WTC11 (cell line): ENCODE measurements around the gene NDUFV1. TPM values are rescaled to one million over a fixed set of nuclear protein-coding genes. Genes with fewer than 3 reads are reported as not detected.
A peak's percentile ranks its signal among the peaks of the same experiment; 100 is the strongest.

Experiments used
- ATAC-seq: fragments of 200-7000 bp; cut with Tn5 transposase; 2 replicates; pipeline ENCODE4 v1.10.0; 2021; ENCODE audit warnings: mild to moderate bottlenecking, moderate library complexity
- CTCF ChIA-PET: fragments of 300-600 bp; sonication (Branson Sonifier 250); formaldehyde crosslinking; loops from one replicate; lab custom pipeline; 2021; ENCODE audit warnings: antibody characterized with exemption; lab: Charles Lee
- POLR2A ChIA-PET: fragments of 350-600 bp; sonication (Branson Sonifier 250); formaldehyde crosslinking; loops from one replicate; lab custom pipeline; 2021; ENCODE audit warnings: antibody characterized with exemption; lab: Charles Lee
- DNase-seq: peaks from one replicate; pipeline ENCODE4 v3.0.0; 2021; ENCODE audit warnings: low spot score
- H3K27ac Mint-ChIP-seq: 2 replicates; pipeline ENCODE4 v1.8.0; 2021; ENCODE audit warnings: mixed read lengths
- H3K27me3 Mint-ChIP-seq: 2 replicates; pipeline ENCODE4 v1.8.0; 2021; ENCODE audit warnings: low read depth, mild to moderate bottlenecking, moderate library complexity, mixed read lengths
- H3K36me3 Mint-ChIP-seq: 2 replicates; pipeline ENCODE4 v1.8.0; 2021; ENCODE audit warnings: mixed read lengths
- H3K4me1 Mint-ChIP-seq: 2 replicates; pipeline ENCODE4 v1.8.0; 2022; ENCODE audit warnings: mixed read lengths
- H3K4me3 Mint-ChIP-seq: 2 replicates; pipeline ENCODE4 v1.8.0; 2021; ENCODE audit warnings: mild to moderate bottlenecking, moderate library complexity, mixed read lengths
- H3K9me3 Mint-ChIP-seq: 2 replicates; pipeline ENCODE4 v1.8.0; 2021; ENCODE audit warnings: mixed read lengths
- FOXP1 ChIP-seq: sonication (generic); formaldehyde crosslinking; IDR thresholded peaks from 2 replicates; pipeline ENCODE4 v1.8.0; 2022; ENCODE audit warnings: missing genetic modification reagents, mild to moderate bottlenecking, moderate library complexity, borderline replicate concordance
- MXD4 ChIP-seq: fragments of 250-450 bp; sonication (Bioruptor Pico); IDR thresholded peaks from 2 replicates; pipeline ENCODE4 v1.8.0; 2021; ENCODE audit warnings: mild to moderate bottlenecking, moderate library complexity, borderline replicate concordance
- OVOL2 ChIP-seq: fragments of 250-450 bp; sonication (Bioruptor Pico); IDR thresholded peaks from 2 replicates; pipeline ENCODE4 v1.9.0; 2021; ENCODE audit warnings: mild to moderate bottlenecking, borderline replicate concordance
- SMAD3 ChIP-seq: sonication (generic); formaldehyde crosslinking; IDR thresholded peaks from 2 replicates; pipeline ENCODE4 v1.8.0; 2022; ENCODE audit warnings: missing genetic modification reagents, mild to moderate bottlenecking, borderline replicate concordance
- ZNF423 ChIP-seq: fragments of 250-450 bp; sonication (Bioruptor Pico); IDR thresholded peaks from 2 replicates; pipeline ENCODE4 v2.1.2; 2022; ENCODE audit warnings: mild to moderate bottlenecking, moderate library complexity
- total RNA-seq: library from RNA; stranded (reverse); gene quantifications from 3 replicates; pipeline ENCODE4 v1.2.3, GENCODE V29; 2021
- TF ChIP-seq, protein P1 (sequence below): sonication (generic); formaldehyde crosslinking; IDR thresholded peaks from 2 replicates; pipeline ENCODE4 v1.8.1; 2023; ENCODE audit warnings: mild to moderate bottlenecking, missing genetic modification reagents, moderate library complexity
- TF ChIP-seq, protein P2 (sequence below): sonication (generic); formaldehyde crosslinking; IDR thresholded peaks from 2 replicates; pipeline ENCODE4 v1.8.0; 2022; ENCODE audit warnings: mild to moderate bottlenecking, missing genetic modification reagents
- TF ChIP-seq, protein P3 (sequence below): fragments of 250-450 bp; sonication (Bioruptor Pico); IDR thresholded peaks from 2 replicates; pipeline ENCODE4 v2.1.2; 2022; ENCODE audit warnings: mild to moderate bottlenecking, moderate library complexity
- TF ChIP-seq, protein P4 (sequence below): sonication (generic); formaldehyde crosslinking; conservative IDR thresholded peaks from 2 replicates; pipeline ENCODE4 v1.8.1; 2022; ENCODE audit warnings: mild to moderate bottlenecking, missing genetic modification reagents
- TF ChIP-seq, protein P5 (sequence below): sonication (generic); formaldehyde crosslinking; IDR thresholded peaks from 2 replicates; pipeline ENCODE4 v1.8.1; 2023; ENCODE audit warnings: mild to moderate bottlenecking, missing genetic modification reagents
- TF ChIP-seq, protein P6 (sequence below): sonication (generic); formaldehyde crosslinking; conservative IDR thresholded peaks from 2 replicates; pipeline ENCODE4 v1.8.1; 2023; ENCODE audit warnings: mild to moderate bottlenecking, low read depth, missing genetic modification reagents, moderate library complexity

Gene NDUFV1
- total RNA-seq, 1 experiment from 2014 or later, result 231 TPM

DNA sequence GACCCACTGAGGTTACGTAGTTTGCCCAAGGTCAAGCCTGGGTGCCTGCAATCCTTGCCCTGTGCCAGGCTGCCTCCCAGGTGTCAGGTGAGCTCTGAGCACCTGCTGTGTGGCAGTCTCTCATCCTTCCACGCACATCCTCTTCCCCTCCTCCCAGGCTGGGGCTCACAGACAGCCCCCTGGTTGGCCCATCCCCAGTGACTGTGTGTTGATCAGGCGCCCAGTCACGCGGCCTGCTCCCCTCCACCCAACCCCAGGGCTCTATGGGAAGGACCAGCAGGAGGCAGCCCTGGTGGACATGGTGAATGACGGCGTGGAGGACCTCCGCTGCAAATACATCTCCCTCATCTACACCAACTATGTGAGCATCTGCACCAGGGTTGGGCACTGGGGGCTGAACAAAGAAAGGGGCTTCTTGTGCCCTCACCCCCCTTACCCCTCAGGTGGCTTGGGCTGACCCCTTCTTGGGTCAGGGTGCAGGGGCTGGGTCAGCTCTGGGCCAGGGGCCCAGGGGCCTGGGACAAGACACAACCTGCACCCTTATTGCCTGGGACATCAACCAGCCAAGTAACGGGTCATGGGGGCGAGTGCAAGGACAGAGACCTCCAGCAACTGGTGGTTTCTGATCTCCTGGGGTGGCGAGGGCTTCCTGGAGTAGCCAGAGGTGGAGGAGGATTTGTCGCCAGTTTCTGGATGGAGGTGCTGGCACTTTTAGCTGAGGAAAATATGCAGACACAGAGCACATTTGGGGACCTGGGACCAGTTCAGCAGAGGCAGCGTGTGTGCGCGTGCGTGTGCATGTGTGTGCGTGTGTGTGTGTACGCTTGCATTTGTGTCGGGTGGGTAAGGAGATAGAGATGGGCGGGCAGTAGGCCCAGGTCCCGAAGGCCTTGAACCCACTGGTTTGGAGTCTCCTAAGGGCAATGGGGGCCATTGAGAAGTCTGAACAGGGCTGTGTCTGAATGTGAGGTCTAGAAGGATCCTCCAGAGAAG, 21.6 kb upstream of the NDUFV1 start:
- Mint-ChIP-seq H3K36me3 (peaks cover 36% of the 10 kb centered on the region), H3K9me3 (no peaks in the 10 kb centered on the region), H3K4me3 (peak overlapping the region; percentile 78), H3K4me1 (peaks cover 43% of the 10 kb centered on the region)
- ChIA-PET CTCF (interaction anchor here (1.0 to 3.5 kb wide), 4 partner anchors 8 to 29 kb away, joined by 4 to 47 read pairs (median 13); no protein-coding TSS in a partner anchor), POLR2A (no interaction called here)
- ATAC-seq (no peak), DNase-seq (no peak)
- TF ChIP-seq SMAD3 (0 out of 2 replicates have a peak, but pooled peaks have one; percentile 37), FOXP1 (CRISPR knock-in tag) (no peak), MXD4 (CRISPR knock-in tag) (no peak)
- TF ChIP-seq, protein P1, sequence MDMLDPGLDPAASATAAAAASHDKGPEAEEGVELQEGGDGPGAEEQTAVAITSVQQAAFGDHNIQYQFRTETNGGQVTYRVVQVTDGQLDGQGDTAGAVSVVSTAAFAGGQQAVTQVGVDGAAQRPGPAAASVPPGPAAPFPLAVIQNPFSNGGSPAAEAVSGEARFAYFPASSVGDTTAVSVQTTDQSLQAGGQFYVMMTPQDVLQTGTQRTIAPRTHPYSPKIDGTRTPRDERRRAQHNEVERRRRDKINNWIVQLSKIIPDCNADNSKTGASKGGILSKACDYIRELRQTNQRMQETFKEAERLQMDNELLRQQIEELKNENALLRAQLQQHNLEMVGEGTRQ (CRISPR knock-in tag), result 0 out of 2 replicates have a peak, but pooled peaks have one; percentile 25
- TF ChIP-seq, protein P2, sequence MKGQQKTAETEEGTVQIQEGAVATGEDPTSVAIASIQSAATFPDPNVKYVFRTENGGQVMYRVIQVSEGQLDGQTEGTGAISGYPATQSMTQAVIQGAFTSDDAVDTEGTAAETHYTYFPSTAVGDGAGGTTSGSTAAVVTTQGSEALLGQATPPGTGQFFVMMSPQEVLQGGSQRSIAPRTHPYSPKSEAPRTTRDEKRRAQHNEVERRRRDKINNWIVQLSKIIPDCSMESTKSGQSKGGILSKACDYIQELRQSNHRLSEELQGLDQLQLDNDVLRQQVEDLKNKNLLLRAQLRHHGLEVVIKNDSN, result no peak
- TF ChIP-seq, all 79 proteins: peak for 2
- Mint-ChIP-seq H3K27ac (peak overlapping the region; percentile 87), H3K27me3 (no peaks in the 10 kb centered on the region)

DNA sequence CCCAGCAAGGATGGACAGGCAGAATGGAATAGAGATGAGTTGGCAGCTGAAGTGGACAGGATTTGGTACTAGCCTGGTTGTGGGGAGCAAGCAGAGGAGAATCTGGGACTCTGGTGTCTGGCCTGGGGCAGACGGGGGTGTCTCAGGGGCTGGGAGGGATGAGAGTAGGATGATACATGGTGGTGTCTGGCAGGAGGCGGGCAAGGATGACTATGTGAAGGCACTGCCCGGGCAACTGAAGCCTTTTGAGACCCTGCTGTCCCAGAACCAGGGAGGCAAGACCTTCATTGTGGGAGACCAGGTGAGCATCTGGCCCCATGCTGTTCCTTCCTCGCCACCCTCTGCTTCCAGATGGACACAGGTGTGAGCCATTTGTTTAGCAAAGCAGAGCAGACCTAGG, 20.8 kb upstream of the NDUFV1 start:
- Mint-ChIP-seq H3K4me1 (peaks cover 36% of the 10 kb centered on the region), H3K27ac (peak overlapping the region; percentile 87), H3K4me3 (peak overlapping the region; percentile 78), H3K36me3 (peaks cover 36% of the 10 kb centered on the region)
- no peak for TF ChIP-seq OVOL2 (CRISPR knock-in tag)
- TF ChIP-seq, protein P3, sequence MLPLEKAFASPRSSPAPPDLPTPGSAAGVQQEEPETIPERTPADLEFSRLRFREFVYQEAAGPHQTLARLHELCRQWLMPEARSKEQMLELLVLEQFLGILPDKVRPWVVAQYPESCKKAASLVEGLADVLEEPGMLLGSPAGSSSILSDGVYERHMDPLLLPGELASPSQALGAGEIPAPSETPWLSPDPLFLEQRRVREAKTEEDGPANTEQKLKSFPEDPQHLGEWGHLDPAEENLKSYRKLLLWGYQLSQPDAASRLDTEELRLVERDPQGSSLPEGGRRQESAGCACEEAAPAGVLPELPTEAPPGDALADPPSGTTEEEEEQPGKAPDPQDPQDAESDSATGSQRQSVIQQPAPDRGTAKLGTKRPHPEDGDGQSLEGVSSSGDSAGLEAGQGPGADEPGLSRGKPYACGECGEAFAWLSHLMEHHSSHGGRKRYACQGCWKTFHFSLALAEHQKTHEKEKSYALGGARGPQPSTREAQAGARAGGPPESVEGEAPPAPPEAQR, result no peak
- TF ChIP-seq, protein P4, sequence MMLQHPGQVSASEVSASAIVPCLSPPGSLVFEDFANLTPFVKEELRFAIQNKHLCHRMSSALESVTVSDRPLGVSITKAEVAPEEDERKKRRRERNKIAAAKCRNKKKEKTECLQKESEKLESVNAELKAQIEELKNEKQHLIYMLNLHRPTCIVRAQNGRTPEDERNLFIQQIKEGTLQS (CRISPR knock-in tag), result no peak
- TF ChIP-seq, protein P5, sequence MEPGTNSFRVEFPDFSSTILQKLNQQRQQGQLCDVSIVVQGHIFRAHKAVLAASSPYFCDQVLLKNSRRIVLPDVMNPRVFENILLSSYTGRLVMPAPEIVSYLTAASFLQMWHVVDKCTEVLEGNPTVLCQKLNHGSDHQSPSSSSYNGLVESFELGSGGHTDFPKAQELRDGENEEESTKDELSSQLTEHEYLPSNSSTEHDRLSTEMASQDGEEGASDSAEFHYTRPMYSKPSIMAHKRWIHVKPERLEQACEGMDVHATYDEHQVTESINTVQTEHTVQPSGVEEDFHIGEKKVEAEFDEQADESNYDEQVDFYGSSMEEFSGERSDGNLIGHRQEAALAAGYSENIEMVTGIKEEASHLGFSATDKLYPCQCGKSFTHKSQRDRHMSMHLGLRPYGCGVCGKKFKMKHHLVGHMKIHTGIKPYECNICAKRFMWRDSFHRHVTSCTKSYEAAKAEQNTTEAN, result no peak
- TF ChIP-seq, protein P6, sequence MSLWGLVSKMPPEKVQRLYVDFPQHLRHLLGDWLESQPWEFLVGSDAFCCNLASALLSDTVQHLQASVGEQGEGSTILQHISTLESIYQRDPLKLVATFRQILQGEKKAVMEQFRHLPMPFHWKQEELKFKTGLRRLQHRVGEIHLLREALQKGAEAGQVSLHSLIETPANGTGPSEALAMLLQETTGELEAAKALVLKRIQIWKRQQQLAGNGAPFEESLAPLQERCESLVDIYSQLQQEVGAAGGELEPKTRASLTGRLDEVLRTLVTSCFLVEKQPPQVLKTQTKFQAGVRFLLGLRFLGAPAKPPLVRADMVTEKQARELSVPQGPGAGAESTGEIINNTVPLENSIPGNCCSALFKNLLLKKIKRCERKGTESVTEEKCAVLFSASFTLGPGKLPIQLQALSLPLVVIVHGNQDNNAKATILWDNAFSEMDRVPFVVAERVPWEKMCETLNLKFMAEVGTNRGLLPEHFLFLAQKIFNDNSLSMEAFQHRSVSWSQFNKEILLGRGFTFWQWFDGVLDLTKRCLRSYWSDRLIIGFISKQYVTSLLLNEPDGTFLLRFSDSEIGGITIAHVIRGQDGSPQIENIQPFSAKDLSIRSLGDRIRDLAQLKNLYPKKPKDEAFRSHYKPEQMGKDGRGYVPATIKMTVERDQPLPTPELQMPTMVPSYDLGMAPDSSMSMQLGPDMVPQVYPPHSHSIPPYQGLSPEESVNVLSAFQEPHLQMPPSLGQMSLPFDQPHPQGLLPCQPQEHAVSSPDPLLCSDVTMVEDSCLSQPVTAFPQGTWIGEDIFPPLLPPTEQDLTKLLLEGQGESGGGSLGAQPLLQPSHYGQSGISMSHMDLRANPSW (CRISPR knock-in tag), result no peak
- 0 out of 2 replicates have a peak, but pooled peaks have one; percentile 8 for TF ChIP-seq ZNF423 (CRISPR knock-in tag)
- TF ChIP-seq, all 79 proteins: peak for 1
- H3K27me3 Mint-ChIP-seq, result no peaks in the 10 kb centered on the region
- POLR2A ChIA-PET, result no interaction called here
- no peak for ATAC-seq
- no peaks in the 10 kb centered on the region for H3K9me3 Mint-ChIP-seq
- DNase-seq, result no peak
- CTCF ChIA-PET, result interaction anchor here (1.2 kb wide), 1 partner anchor 28 kb away, joined by 4 read pairs; no protein-coding TSS in a partner anchor
